LNCaP clone FGC (cell line): ENCODE results near the gene GPRC6A.

ENCODE experiments used
- DNase-seq: peaks from one replicate; pipeline ENCODE4 v3.0.0-alpha.2; 2011; ENCODE audit warnings: low read depth
- H3K4me3 ChIP-seq: 2 replicates; pipeline ENCODE4 v1.5.1; 2011; ENCODE audit warnings: mild to moderate bottlenecking, low read depth, low read length, control low read depth
- CTCF ChIP-seq: IDR thresholded peaks from 2 replicates; pipeline ENCODE4 v1.5.1; 2012; ENCODE audit warnings: mild to moderate bottlenecking; ENCODE audit not compliant: control insufficient read depth, insufficient read depth; ENCODE audit errors: extremely low read depth

Gene GPRC6A

DNA sequence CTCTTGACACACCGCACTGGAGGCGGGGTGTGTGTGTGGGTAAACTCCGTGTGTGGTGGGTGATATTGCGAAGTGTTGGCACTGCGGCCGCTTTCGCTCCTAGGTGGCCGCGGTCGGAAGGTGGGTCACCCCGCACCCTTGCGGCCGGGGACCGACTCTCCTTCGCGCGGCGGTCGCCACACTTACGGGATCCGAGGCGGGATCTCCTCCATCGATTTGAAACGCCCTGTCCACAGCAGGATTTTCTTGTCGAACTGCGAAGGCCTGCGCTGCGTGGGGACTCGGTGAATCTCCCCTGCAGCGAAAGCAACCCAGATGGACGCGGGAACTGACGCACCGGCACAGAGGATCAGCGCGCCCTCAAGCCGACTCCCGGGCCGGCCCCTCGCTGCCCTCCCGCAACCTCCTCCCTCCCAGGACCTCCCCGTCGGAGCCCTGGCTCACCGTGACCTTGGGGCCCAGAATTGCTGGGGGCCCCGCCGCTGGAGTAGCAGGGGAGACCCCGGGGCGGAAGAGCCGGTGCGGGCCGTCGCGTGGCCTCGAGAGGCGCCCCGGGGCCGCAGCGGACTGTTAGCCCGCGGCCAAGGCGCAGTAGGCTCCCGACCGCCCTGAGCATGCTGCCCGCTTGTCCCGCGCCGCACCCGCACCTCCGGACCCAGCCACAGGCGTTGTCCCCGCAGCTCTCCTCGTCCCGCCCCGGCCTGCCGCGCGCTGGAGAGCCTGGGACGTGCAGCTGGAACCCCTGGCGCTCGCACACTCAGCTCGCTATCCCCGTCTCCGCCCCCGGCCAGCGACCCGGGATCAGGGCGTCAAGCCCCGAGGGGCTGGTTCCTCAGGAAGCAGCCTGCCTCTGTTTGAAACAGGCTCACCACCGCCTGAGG is 63.7 kb downstream of the GPRC6A start, which contains the start of gene FAM162B:
Gene FAM162B (minus strand): TSS at position 759 of the 881 bp plus-strand sequence. CDS start 143 bp downstream, at position 616.
- no peak for DNase-seq
- H3K4me3 ChIP-seq: no peak within 1 kb of the TSS
- no peak for TF ChIP-seq CTCF

- no peak overlapping the region for H3K4me3 ChIP-seq
- TF ChIP-seq CTCF: no peak
- DNase-seq: no peak
These were observed 64.3 kb downstream of the GPRC6A start for GRCh38 chr6:116764629-116764960.

- no peak for TF ChIP-seq CTCF
- no peak overlapping the region for H3K4me3 ChIP-seq
- no peak for DNase-seq
These were observed 64.8 kb downstream of the GPRC6A start for GRCh38 chr6:116763906-116764628.

DNA sequence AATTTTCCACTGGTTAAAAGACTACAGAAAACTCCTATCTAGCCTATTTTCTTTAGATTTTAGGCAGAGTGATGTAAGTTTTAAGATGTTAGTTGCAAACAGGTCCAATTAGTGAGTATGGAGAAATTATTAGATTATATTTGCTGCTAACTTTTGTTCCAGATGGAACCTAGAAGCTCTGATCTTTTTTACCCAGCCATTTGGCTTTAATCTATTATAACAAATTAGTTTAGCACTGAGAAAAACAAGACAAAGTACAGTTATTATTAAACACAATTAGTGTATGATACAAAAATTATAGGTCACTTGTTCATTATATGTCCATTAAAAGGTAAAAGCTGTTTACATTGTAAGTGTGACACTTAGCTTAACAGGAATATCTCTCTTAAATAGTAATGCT is 65.8 kb downstream of the GPRC6A start:
- DNase-seq: no peak
- TF ChIP-seq CTCF: no peak
- no peak overlapping the region for H3K4me3 ChIP-seq

GRCh38 chr6:116762235-116762634 is 66.6 kb downstream of the GPRC6A start:
- no peak for TF ChIP-seq CTCF

GRCh38 chr6:116761779-116762178 is 67.1 kb downstream of the GPRC6A start:
- H3K4me3 ChIP-seq: no peak overlapping the region
- no peak for DNase-seq
- TF ChIP-seq CTCF: no peak

More at GRCh38 chr6:116762235-116762634, 66.6 kb downstream of the GPRC6A start:
- DNase-seq: no peak
- H3K4me3 ChIP-seq: no peak overlapping the region

DNA sequence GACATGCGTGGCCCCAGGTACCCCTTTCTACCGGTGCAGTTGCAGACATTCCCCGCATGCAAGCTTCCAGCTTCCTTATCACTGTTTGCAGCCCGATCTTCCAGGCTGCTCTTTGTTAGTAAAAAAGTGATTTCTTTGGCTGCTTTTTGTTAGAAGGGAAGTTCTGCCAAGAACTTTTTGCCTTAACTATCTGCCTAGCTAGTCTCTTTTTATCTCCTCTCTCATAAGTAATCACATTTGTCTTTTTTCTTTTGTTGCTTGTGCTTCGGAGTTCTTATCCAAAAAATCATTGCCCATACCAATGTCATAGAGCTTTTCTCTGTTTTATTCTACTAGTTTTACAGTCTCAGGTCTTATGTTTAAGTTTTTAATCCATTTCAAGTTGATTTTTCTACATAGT is 83.7 kb downstream of the GPRC6A start:
- TF ChIP-seq CTCF: no peak
- no peak overlapping the region for H3K4me3 ChIP-seq
- no peak for DNase-seq
